ENCODE measurements around the gene ELOVL3.

- TF ChIP-seq CTCF (conservative IDR thresholded peaks at IDR 0.05 in 1 of 2, IDR thresholded peaks at IDR 0.05 in 1 of 2; ENCODE audit: extremely low read depth in 1 of 2, insufficient read depth in 1 of 2, low read depth in 1 of 2, low read length in 2 of 2) (no peak), EZH2 (IDR thresholded peaks at IDR 0.05; ENCODE audit: borderline replicate concordance, low read length) (no peak)
Measured at GRCh38 chr10:102222797-102223196, 3.3 kb upstream of the ELOVL3 start.
